AG10803 (cell line): ENCODE data around the gene DMWD.
"Not testable (repeated sequence)": the region's sequence is repeated elsewhere in the genome, so short reads cannot be mapped to it uniquely, and the experiment has no call there.

Experiments used
- DNase-seq: peaks from one replicate; pipeline ENCODE4 v3.0.0; 2010; ENCODE audit warnings: low read depth
- H3K4me3 ChIP-seq: 2 replicates; pipeline ENCODE4 v1.5.1; 2011; ENCODE audit warnings: mild to moderate bottlenecking, low read length, control low read depth
- CTCF ChIP-seq: conservative IDR thresholded peaks from 2 replicates; pipeline ENCODE4 v1.5.1; 2011; ENCODE audit warnings: mild to moderate bottlenecking, low read length, control low read depth, inconsistent platforms

The DMWD gene

GRCh38 chr19:45812297-45812696 is 19.7 kb upstream of the DMWD start:
- TF ChIP-seq CTCF = no peak
- no peak for DNase-seq
- H3K4me3 ChIP-seq = no peak overlapping the region

GRCh38 chr19:45809643-45810159 is 17.1 kb upstream of the DMWD start:
- no peak overlapping the region for H3K4me3 ChIP-seq
- DNase-seq = peak; percentile 75
- TF ChIP-seq CTCF = no peak

- no peak for TF ChIP-seq CTCF
- no peak overlapping the region for H3K4me3 ChIP-seq
- DNase-seq = no peak
Measured at GRCh38 chr19:45805719-45806118, 13.1 kb upstream of the DMWD start.

- no peak for TF ChIP-seq CTCF
- no peak overlapping the region for H3K4me3 ChIP-seq
- DNase-seq = no peak
Measured at GRCh38 chr19:45804959-45805230, 12.2 kb upstream of the DMWD start.

- TF ChIP-seq CTCF = no peak
- DNase-seq = no peak
- H3K4me3 ChIP-seq = no peak overlapping the region
Measured at GRCh38 chr19:45804140-45804958, 11.7 kb upstream of the DMWD start.

- no peak for TF ChIP-seq CTCF
- no peak for DNase-seq
- H3K4me3 ChIP-seq = no peak overlapping the region
Measured at GRCh38 chr19:45801603-45802175, 9.0 kb upstream of the DMWD start.

GRCh38 chr19:45800070-45800553 is 7.5 kb upstream of the DMWD start:
- DNase-seq = peak; percentile 40
- no peak overlapping the region for H3K4me3 ChIP-seq
- no peak for TF ChIP-seq CTCF

GRCh38 chr19:45799541-45799940 is 6.9 kb upstream of the DMWD start:
- H3K4me3 ChIP-seq, DNase-seq: not testable (repeated sequence)
